Loucy (cell line): ENCODE data around the gene MPDU1.
A peak's percentile ranks its signal among the peaks of the same experiment; 100 is the strongest.

Experiments
- H2AFZ ChIP-seq: fragments of 200-600 bp; sonication (generic); 2 replicates; pipeline ENCODE4 v1.6.0; 2016; ENCODE audit warnings: antibody characterized with exemption, mild to moderate bottlenecking, low read length, moderate library complexity
- H3F3A ChIP-seq: fragments of 200-600 bp; 2 replicates; pipeline ENCODE4 v1.6.0; 2016; ENCODE audit warnings: antibody characterized with exemption, low read depth, mild to moderate bottlenecking
- H3K27me3 ChIP-seq: fragments of 200-600 bp; sonication (generic); 2 replicates; pipeline ENCODE4 v1.6.1; 2014; ENCODE audit warnings: low read length, mild to moderate bottlenecking; ENCODE audit not compliant: insufficient read depth, poor library complexity, severe bottlenecking
- H3K36me3 ChIP-seq: fragments of 200-600 bp; sonication (generic); 2 replicates; pipeline ENCODE4 v1.6.1; 2016; ENCODE audit warnings: low read length; ENCODE audit not compliant: insufficient read depth
- H3K4me1 ChIP-seq: fragments of 200-600 bp; sonication (generic); 2 replicates; pipeline ENCODE4 v1.5.1; 2014; ENCODE audit warnings: low read length, mild to moderate bottlenecking; ENCODE audit not compliant: insufficient read depth, poor library complexity, severe bottlenecking
- H3K4me2 ChIP-seq: fragments of 200-600 bp; sonication (generic); 2 replicates; pipeline ENCODE4 v1.6.0; 2014; ENCODE audit warnings: antibody characterized with exemption, low read length, low read depth, mild to moderate bottlenecking; ENCODE audit not compliant: poor library complexity, severe bottlenecking
- H3K4me3 ChIP-seq: fragments of 200-600 bp; sonication (generic); 2 replicates; pipeline ENCODE4 v1.5.1; 2014; ENCODE audit warnings: low read length, mild to moderate bottlenecking, mixed read lengths; ENCODE audit not compliant: poor library complexity, severe bottlenecking
- H3K79me2 ChIP-seq: fragments of 200-600 bp; sonication (generic); 2 replicates; pipeline ENCODE4 v1.6.1; 2014; ENCODE audit warnings: low read length; ENCODE audit not compliant: insufficient read depth
- H3K9ac ChIP-seq: fragments of 200-600 bp; sonication (generic); 2 replicates; pipeline ENCODE4 v1.6.0; 2014; ENCODE audit warnings: mild to moderate bottlenecking, low read depth, low read length, moderate library complexity; ENCODE audit not compliant: poor library complexity, severe bottlenecking
- H3K9me2 ChIP-seq: fragments of 200-600 bp; sonication (generic); replicated peaks from 2 replicates; pipeline ENCODE4 v1.6.1; 2016; ENCODE audit warnings: low read depth, low read length, mixed read lengths
- H3K9me3 ChIP-seq: fragments of 200-600 bp; sonication (generic); 2 replicates; pipeline ENCODE4 v1.6.1; 2014; ENCODE audit warnings: mild to moderate bottlenecking, antibody characterized with exemption, low read length, low read depth; ENCODE audit not compliant: insufficient read depth
- H4K20me1 ChIP-seq: fragments of 200-600 bp; sonication (generic); 2 replicates; pipeline ENCODE4 v1.6.0; 2014; ENCODE audit warnings: antibody characterized with exemption, low read length, mild to moderate bottlenecking; ENCODE audit not compliant: insufficient read depth, poor library complexity, severe bottlenecking
- EZH2phosphoT487 ChIP-seq: fragments of 200-600 bp; IDR thresholded peaks from 2 replicates; pipeline ENCODE4 v1.6.1; 2018; ENCODE audit warnings: antibody characterized with exemption, mild to moderate bottlenecking, moderate library complexity, borderline replicate concordance
- TF ChIP-seq, protein P1 (sequence below): fragments of 200-600 bp; sonication (generic); conservative IDR thresholded peaks from 2 replicates; pipeline ENCODE4 v1.5.1; 2014; ENCODE audit warnings: mild to moderate bottlenecking, antibody characterized with exemption, low read length

MPDU1 gene

DNA sequence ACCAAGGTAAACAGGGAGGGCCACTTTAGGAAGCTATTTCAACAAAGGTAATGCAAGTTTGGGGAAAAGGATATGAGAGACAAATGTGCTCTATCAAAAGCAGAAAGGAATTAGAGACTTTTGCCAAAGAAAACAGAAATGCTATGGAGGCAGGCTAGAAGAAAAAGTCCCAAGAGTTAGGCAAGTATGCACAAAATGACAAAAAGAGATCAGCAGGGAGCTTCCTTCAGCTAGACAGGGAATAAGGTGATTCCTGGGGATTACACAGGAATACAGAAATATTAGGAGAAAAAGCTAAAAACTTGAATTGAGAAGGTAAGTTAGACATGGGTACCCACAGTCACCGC, 28.6 kb downstream of the MPDU1 start:
- Histone ChIP-seq H3K4me1 (peaks cover 48% of the 10 kb centered on the region), H4K20me1 (peaks cover 45% of the 10 kb centered on the region), H3K27me3 (no peaks in the 10 kb centered on the region), H2AFZ (no peak overlapping the region), H3K4me2 (peak overlapping the region; percentile 97), H3K9ac (peak overlapping the region; percentile 92), H3K4me3 (peak overlapping the region; percentile 94), H3K9me3 (no peaks in the 10 kb centered on the region), H3K9me2 (no peaks in the 10 kb centered on the region), H3F3A (no peaks in the 10 kb centered on the region), H3K79me2 (peaks cover 54% of the 10 kb centered on the region), H3K36me3 (no peaks in the 10 kb centered on the region)
- TF ChIP-seq, protein P1, sequence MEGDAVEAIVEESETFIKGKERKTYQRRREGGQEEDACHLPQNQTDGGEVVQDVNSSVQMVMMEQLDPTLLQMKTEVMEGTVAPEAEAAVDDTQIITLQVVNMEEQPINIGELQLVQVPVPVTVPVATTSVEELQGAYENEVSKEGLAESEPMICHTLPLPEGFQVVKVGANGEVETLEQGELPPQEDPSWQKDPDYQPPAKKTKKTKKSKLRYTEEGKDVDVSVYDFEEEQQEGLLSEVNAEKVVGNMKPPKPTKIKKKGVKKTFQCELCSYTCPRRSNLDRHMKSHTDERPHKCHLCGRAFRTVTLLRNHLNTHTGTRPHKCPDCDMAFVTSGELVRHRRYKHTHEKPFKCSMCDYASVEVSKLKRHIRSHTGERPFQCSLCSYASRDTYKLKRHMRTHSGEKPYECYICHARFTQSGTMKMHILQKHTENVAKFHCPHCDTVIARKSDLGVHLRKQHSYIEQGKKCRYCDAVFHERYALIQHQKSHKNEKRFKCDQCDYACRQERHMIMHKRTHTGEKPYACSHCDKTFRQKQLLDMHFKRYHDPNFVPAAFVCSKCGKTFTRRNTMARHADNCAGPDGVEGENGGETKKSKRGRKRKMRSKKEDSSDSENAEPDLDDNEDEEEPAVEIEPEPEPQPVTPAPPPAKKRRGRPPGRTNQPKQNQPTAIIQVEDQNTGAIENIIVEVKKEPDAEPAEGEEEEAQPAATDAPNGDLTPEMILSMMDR = no peak
- no peak for TF ChIP-seq EZH2phosphoT487

DNA sequence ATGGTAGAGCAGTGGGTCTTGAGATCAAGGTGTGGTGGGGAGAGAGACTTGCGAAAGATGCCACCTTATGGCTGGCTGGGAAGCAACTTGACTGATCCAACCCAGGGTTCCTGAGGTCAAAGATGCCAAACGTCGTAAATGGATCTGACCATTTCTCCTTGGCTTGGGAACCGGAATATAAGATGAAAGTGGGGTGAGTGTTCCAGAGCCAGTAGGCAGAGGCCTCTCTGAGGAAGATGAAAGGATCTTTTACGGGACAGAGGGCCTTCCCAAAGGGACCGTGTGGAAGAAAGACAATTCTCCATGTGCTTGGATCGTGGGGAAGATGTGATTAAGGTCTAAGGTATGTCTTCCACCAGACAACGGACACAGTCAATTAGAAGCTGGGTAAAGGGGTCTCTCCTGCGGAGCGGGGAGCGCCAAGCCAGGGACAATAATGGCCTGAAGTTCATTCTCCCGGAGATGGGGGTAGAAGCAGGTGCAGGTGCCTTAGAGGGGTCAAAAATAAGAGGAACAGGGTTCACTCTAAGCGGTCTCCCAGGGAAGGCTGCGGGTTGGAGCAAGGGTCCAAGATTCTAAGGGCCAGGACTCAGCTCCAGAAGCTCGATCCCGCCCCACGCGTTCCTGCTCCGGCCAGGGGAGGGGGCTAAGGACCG, 30.2 kb downstream of the MPDU1 start:
- H3K9ac ChIP-seq = peak overlapping the region; percentile 92
- H3K9me2 ChIP-seq = no peaks in the 10 kb centered on the region
- TF ChIP-seq EZH2phosphoT487 = no peak
- TF ChIP-seq, protein P1 = peak; percentile 24; the same call in 1 of the 2 replicates
- H3K4me2 ChIP-seq = peak overlapping the region; percentile 97
- no peaks in the 10 kb centered on the region for H3F3A ChIP-seq
- no peaks in the 10 kb centered on the region for H3K36me3 ChIP-seq
- H3K4me1 ChIP-seq = peaks cover 47% of the 10 kb centered on the region
- peaks cover 44% of the 10 kb centered on the region for H4K20me1 ChIP-seq
- no peaks in the 10 kb centered on the region for H3K27me3 ChIP-seq
- H3K79me2 ChIP-seq = peaks cover 52% of the 10 kb centered on the region
- peak overlapping the region; percentile 94 for H3K4me3 ChIP-seq
- H3K9me3 ChIP-seq = no peaks in the 10 kb centered on the region
- peak overlapping the region; percentile 19; the same call in 1 of the 2 replicates for H2AFZ ChIP-seq

DNA sequence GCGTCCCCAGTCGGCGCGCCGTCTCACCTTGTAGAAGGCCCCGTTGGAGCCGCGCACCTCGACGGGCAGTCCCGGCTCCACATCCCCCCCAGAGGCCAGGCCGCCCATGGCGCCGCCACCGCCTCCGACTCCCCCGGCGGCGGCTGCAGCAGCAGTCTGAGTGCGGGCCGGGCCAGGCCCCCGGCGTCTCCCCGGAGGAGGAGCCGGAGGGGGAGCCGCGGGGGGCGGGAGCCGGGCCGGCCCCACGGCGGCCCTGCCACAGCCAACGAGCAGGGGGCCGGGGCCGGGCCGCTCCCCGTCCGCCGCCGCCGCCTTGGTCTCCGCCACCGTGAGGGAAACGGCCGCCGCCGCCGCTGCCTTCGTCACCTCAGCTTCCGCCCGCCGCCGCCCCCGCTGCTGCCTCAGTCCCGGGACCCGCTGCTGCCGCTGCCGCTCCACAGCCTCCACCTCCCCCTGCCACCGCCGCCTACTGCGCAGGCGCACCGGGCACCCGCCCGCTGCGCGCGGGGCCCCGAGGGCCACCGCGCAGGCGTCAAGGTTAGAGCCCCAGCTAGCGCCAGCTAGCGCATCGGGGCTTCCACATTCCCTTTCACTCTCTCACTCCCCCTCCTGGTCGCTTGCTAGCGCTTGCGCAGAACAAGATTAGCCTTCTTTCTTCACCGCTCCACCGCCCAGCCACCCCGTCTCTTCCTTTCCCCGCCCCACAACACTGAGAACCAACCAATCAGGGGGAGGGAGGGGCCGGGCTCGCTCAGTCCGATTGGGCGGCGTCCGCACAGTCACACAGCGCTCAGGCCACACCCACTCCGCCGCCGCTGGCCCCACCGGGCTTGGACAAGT, 31.0 kb downstream of the MPDU1 start, which contains the start of gene FXR2:
TSS of gene FXR2 (minus strand) at position 473 of the 840 bp plus-strand sequence. CDS start at position 108, 365 bp downstream.
- H4K20me1 ChIP-seq = peaks cover 37% of the 10 kb centered on the region
- no peaks in the 10 kb centered on the region for H3K9me3 ChIP-seq
- H3K36me3 ChIP-seq = no peaks in the 10 kb centered on the region
- peak within 1 kb of the TSS; percentile 94 for H3K4me3 ChIP-seq
- peaks cover 45% of the 10 kb centered on the region for H3K79me2 ChIP-seq
- no peaks in the 10 kb centered on the region for H3K9me2 ChIP-seq
- no peaks in the 10 kb centered on the region for H3F3A ChIP-seq
- peak within 1 kb of the TSS; percentile 92 for H3K9ac ChIP-seq
- H3K4me2 ChIP-seq = peak within 1 kb of the TSS; percentile 97
- H3K27me3 ChIP-seq = no peaks in the 10 kb centered on the region
- H3K4me1 ChIP-seq = peaks cover 40% of the 10 kb centered on the region
- no peak for TF ChIP-seq EZH2phosphoT487
- TF ChIP-seq, protein P1 = peak; percentile 57
- H2AFZ ChIP-seq = peak within 1 kb of the TSS; percentile 80
